Measurements from ENCODE around the gene EHD1. TPM values are rescaled to one million over a fixed set of nuclear protein-coding genes. Genes with fewer than 3 reads are reported as not detected.

Gene EHD1
- total and polyA plus RNA-seq, 2 of the 8 experiments (the other 6 are each of a cell fraction or from before 2014, with no cell fraction given) = 31.5 to 42.9 TPM

GRCh38 chr11:64885367-64886286 is 7.2 kb upstream of the EHD1 start (continued):
- TF ChIP-seq CHD7 (IDR thresholded peaks at IDR 0.05; ENCODE audit: insufficient replicate concordance, low read length) (no peak), SIRT6 (IDR thresholded peaks at IDR 0.05; ENCODE audit: low read length) (no peak), POU5F1 (IDR thresholded peaks at IDR 0.05; ENCODE audit: low read depth, low read length) (no peak), BRCA1 (IDR thresholded peaks at IDR 0.05; ENCODE audit: low read depth, low read length) (no peak), CHD1 (IDR thresholded peaks at IDR 0.05; ENCODE audit: low read depth, low read length) (no peak), GTF2F1 (IDR thresholded peaks at IDR 0.05; ENCODE audit: borderline replicate concordance, low read depth, low read length) (no peak), YY1 (IDR thresholded peaks at IDR 0.05; ENCODE audit: low read depth, low read length) (no peak), E2F6 (IDR thresholded peaks at IDR 0.05) (no peak), SP4 (IDR thresholded peaks at IDR 0.05; ENCODE audit: low read length) (no peak), TAF1 (IDR thresholded peaks at IDR 0.05; ENCODE audit: low read depth, low read length) (no peak)
